Activated T-cell treated with anti-CD3 and anti-CD28 coated beads, Interleukin-2, amount 50 U/mL, for 48 hours (primary cell): ENCODE measurements around the gene MACROH2A2.
"Not testable (repeated sequence)": the region's sequence is repeated elsewhere in the genome, so short reads cannot be mapped to it uniquely, and the experiment has no call there.

Experiments
- DNase-seq, 2 experiments: peaks; one replicate each; pipeline ENCODE4 v3.0.0-alpha.2; 2020

Gene MACROH2A2

DNA sequence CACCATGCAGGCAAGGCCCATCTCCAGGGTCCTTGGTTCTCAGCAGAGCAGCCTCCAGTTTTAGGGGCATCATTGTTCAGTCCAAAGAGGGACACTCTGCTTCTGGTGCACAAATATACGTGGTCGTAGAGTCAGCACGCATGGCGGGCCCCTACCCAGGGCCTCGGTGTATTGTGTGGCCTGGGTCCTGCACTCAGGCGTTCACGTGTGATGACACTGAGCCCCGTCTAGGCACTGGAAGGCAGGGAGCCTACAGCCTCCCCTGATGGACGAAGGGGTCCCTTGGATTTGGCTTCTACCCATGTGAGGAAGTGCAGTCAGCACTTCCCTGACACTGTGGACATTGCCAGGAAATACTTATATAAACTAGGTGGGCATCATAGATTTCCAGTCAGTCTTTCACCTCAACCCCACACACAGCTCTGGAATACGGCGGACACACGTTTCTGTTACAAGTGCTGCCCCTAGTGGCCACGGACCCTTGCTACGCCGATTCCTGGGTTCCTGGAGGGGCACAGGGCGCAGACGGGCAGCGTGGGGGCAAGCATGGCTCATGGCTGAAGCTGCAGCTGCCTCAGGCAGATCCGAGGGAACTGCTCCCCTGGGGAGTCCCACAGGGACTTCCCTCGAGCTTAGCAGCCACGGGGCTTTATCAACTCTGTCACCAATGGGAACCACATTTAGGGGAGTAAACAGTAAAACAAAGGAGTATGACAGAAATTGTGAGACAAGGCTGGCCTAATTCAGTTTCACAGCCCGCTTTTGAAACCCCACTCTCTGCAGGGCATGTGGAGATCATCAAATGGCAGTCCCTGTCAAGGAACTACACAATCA is 54.5 kb downstream of the MACROH2A2 start:
- DNase-seq: peak; percentile 48 to 54

DNA sequence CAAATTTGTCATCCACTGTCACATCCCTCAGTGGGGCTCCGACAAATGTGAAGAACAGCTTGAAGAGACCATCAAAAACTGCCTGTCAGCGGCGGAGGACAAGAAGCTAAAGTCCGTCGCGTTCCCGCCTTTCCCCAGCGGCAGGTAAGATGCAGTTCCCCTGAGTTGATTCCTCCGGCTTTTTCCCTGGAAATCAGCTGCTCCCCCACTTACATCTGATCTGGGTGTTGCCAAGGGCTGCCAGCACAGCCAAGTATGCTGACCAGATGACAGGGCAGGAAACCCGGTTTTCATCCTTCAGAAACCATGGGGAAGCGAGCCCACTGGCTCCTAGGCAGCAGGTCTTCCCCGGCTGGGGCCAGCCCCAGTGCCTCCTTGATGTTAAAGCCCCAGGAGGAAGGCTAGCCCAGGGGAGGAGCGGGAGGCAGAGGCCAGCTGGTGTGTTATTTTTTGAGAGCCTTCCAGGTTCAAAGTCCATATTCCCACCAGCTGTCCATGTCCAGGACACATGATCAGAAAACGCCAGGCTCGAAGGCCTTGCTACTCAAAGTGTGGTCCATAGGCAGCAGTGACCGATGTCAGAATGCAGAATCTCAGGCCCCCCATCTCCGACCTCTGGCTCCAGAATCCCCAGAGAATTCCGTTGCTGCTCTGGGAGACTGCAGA is 56.6 kb downstream of the MACROH2A2 start:
- DNase-seq: no peak

GRCh38 chr10:70111496-70111895 is 58.9 kb downstream of the MACROH2A2 start:
- DNase-seq: no peak

DNA sequence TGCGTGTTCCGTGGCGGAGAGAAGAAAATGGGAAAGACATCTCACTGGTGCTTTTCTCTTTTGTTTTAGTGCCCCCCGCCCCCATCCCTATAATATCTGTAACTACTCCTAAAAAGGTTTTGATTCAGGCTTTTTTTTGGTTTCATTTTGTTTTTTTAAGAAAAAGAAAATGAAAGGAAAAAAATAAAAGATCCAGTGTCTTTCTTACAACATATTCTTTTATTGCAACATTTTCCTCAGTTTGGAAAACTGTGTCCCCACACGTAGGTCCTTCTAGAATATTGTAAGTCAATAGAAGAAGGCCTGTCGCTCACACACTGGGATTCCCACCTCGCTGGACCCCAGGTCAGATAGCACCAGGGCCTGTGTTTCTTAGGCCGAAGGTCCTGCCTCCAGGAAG is 59.4 kb downstream of the MACROH2A2 start:
- no peak for DNase-seq

- no peak for DNase-seq
These were observed 62.3 kb downstream of the MACROH2A2 start for GRCh38 chr10:70114902-70115301.

GRCh38 chr10:70115948-70116682 is 63.5 kb downstream of the MACROH2A2 start:
- peak; percentile 73 to 76 for DNase-seq

DNA sequence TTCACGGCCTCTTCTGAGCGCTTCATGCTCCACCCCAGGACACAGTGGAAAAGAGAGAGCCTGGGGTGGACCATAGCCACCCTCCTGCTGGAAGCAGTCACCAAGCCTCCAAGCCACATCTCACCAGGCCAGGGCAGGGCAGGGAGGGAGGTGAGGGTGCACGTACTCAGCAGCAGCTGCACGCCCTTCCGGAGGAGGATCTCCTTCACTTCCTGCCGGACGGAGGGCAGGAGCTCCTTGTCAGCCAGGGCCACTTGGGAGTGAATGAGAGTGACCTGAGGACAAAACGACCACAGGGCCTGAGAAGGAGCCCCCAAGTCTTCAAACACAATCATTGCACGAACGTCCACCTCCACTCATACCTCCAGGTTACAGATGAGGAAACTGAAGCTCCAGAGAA is 65.0 kb downstream of the MACROH2A2 start:
- DNase-seq: no peak

DNA sequence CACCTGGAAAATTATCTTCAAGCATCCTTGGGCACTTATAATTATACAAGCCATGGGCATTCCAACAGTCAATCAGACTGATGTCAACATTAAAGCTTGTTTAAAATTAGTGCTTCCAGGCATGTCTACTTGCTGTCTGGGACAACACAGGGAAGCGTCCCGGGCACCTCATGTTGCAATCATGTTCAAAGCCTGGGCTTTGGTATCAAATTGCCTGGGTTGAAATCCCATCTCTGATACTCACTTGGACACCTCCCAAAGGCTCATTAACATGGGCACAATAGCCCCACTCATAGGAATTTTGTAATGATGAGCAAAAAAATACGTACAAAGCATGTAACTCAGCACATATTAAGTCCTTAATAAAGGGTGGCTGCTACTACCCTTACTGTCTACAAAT is 65.5 kb downstream of the MACROH2A2 start:
- DNase-seq: no peak

DNA sequence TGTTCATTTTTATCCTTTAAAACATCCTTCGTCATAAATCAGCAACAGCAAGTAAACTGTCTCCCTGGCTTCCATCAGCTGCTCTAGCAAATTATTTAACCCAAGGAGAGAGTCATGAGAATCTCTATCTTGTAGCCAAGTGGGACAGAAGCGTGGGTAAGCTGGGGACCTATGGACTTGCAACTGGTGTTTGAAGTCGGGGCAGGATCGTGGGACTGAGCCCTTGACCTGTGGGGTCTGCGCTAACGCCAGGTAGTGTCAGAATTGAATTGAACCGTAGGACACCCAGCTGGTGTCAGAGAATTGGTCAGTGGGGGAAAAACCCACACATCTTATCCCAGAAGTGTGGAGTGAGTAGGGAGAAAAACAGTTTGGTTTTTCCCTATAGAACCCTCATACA is 66.6 kb downstream of the MACROH2A2 start:
- no peak for DNase-seq

- no peak for DNase-seq
These were observed 67.0 kb downstream of the MACROH2A2 start for GRCh38 chr10:70119623-70120022.

DNA sequence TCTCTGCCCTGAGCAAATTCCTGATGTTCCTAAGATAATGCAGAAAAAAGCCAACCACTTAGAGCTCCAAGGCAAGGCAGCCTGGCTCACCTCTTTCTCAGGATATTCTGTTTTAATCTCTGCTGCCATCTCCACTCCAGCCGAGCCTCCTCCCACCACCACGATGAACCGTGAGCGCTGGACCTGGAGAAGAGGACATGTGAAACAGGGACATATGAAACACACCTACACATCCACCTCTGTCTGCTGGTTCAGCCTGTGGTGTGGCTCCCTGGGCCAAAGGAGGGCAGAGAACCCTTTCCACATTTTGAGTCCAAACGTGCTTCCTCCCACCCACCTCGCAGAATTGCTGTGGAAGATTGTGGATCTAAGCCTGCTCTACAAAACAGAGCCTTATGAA is 67.8 kb downstream of the MACROH2A2 start:
- no peak for DNase-seq

GRCh38 chr10:70121281-70121949 is 68.8 kb downstream of the MACROH2A2 start:
- DNase-seq: no peak

DNA sequence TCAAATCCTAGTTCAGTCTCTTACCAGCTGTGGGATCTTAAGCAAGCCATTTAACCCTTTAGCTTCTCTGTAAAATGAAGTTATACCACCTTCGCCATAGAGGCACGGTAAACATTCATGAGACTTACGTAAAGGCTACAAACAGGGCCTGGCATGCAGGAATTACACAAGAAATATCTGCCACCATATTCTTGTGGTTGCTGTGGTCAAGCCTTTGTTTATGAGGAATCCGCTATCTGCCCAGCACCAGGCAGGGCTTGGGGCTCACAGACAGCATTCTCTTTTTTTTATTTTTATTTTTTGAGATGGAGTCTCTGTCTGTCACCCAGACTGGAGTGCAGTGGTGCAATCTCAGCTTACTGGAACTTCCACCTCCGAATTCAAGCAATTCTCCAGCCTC is 70.1 kb downstream of the MACROH2A2 start:
- no peak for DNase-seq

- DNase-seq: not testable (repeated sequence)
These were observed 70.5 kb downstream of the MACROH2A2 start for GRCh38 chr10:70123166-70123565.

- DNase-seq: no peak
These were observed 71.2 kb downstream of the MACROH2A2 start for GRCh38 chr10:70123817-70124216.

GRCh38 chr10:70124415-70124814 is 71.8 kb downstream of the MACROH2A2 start:
- DNase-seq: no peak

DNA sequence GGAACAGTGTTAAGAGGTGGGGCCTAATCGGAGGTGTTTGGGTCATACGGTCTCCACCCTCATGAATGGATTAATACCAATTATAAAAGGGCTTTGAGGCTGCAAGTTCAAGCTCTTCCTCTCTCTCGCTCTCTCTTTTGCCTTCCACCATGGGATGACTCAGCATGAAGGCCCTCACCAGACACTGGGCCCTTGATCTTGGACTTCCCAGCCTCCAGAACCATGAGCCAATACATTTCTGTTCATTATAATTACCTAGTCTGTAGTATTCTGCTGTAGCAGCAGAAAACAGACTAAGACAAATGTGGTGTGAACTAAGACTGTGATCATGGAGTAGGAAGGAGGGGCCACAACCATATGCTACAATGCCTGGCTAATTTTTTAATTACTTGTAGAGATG is 72.3 kb downstream of the MACROH2A2 start:
- no peak for DNase-seq

- DNase-seq: no peak
These were observed 73.4 kb downstream of the MACROH2A2 start for GRCh38 chr10:70125918-70126552.

DNA sequence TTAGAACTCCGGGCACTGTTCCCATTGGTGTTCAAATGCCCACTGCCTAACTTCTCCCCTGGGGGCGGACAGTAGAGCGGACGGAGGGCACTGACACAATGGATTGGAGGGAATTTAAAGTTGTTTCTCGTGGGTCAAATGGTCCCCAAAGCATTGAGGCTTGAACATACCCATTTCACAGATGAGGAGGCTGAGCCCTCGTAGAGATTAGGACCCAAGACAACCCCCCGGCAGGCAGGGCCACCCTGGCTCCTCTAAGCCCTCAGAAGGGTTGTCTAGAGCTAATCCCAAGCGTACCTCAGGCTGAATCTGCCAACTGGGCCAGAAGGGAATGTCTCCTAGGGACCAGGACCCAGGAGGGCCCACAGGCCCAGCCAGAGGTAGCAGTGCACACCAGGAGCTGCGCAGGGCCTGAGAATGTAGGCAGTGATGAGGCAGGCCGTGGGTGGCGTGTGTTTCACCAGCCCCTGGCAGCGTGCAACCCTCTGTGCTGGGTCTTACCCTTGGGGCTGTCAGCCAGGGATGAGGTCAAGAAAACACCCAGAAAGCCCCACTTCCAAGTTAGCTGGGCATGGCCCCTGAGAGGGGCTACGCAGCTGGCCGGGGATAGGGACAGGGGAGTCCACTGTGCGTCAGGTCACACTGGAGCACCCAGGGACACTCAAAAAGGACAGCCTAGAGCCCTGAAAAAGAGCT is 74.2 kb downstream of the MACROH2A2 start:
- no peak for DNase-seq

DNA sequence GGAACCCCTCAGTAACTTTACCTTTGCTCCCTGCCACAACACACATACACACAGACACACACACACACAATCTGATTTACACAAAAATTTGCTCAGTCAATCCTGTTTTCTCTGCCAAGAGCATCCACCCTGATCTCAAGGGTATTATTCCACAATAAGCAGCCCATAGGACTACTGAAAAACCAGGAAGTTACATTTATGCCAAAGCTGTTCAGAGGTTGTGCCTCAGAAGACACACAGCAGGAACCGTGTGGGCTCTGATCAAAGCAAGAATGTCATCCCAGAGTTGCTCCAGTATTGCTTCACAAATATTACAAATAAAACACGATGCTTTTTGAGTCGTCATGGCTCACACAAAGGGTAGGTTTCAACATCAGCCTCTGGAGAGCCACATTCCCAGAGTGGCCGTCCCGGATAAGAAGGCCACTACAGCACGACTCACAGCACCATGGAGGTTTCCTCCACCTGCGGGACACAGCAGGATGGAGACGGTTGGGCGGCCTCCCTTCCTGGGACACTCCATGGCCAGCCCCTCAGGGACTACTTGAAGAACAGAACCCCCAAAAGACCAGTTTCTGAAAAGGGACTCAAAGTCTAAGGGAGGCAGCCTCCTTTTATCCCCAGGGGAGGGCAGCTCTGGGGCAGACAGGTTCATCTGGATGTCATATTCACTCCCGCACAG is 78.4 kb downstream of the MACROH2A2 start:
- no peak for DNase-seq

DNA sequence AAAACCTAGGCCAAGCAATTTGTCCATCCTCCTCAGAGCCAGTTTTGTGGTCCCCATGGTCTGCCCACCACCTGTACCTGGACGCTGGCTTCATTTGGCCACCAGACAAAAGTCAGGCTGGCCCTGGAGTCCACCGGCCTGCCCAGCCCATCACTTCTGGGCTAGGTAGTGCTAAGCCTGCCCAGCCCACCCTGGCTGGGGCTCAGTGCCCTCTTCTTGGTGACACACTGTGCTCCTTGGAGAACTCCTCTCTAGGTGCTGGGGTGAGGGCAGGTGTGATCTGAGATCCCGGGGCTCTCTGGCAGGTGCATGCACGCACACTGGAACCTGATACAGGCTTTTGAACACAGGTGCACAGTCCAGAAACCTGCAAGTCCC is 78.9 kb downstream of the MACROH2A2 start:
- no peak for DNase-seq
